SK-N-MC (cell line): ENCODE data around the gene ASXL2.

Experiments
- EZH2 ChIP-seq: fragments of 200-600 bp; sonication (generic); IDR thresholded peaks from one replicate; pipeline ENCODE4 v1.6.1; 2017; ENCODE audit warnings: antibody characterized with exemption
- POLR2AphosphoS5 ChIP-seq: IDR thresholded peaks from 2 replicates; pipeline ENCODE4 v1.6.1; 2012; ENCODE audit warnings: mild to moderate bottlenecking, low read depth, low read length, borderline replicate concordance

DNA sequence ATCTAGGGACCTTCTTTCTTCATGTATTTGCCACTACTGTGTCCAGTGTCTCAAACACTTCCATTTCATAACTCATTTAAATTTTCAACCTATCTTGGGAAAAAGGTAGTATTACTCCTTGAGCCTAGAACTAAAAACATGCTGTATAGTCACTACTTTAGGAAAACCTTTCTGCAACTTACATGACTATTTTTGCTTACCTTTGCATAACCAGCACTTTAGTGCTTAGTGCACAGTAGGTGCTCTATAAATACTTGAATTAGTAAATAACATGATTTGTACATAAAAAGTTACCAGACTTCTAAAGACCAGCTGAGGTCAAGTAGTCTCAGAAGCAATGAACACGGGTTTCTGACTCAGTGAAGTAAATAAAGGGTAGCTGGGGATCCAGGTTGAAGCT, 142.5 kb downstream of the ASXL2 start:
- TF ChIP-seq POLR2AphosphoS5 (no peak), EZH2 (no peak)
